ENCODE measurements around the gene ZNF415.

GRCh38 chr19:53132141-53132991 lies at the start of gene ZNF415:
- TF ChIP-seq POLR2A (IDR thresholded peaks at IDR 0.05) (peak in 1 of 2 donors; percentile 86), CTCF (IDR thresholded peaks at IDR 0.05) (no peak)
